H9 (cell line): ENCODE results near the gene CCDC170. TPM values are rescaled to one million over a fixed set of nuclear protein-coding genes. Genes with fewer than 3 reads are reported as not detected.

Experiments
- DNase-seq: peaks from one replicate; pipeline ENCODE4 v3.0.0-alpha.2; 2017
- H2AFZ ChIP-seq: one replicate; pipeline ENCODE4 v1.6.1; 2013; ENCODE audit warnings: mild to moderate bottlenecking, low read length, control low read depth, moderate library complexity
- H2AK5ac ChIP-seq: 2 replicates; pipeline ENCODE4 v1.6.1; 2013; ENCODE audit warnings: low read length, control low read depth, mixed read lengths; ENCODE audit not compliant: insufficient read length
- H2BK120ac ChIP-seq: one replicate; pipeline ENCODE4 v1.6.1; 2013; ENCODE audit warnings: low read depth, mild to moderate bottlenecking, low read length, control low read depth, inconsistent platforms; ENCODE audit not compliant: poor library complexity, severe bottlenecking
- H2BK12ac ChIP-seq: 2 replicates; pipeline ENCODE4 v1.6.1; 2013; ENCODE audit warnings: low read length, control low read depth, mixed read lengths, low read depth; ENCODE audit not compliant: insufficient read length
- H2BK15ac ChIP-seq: 2 replicates; pipeline ENCODE4 v1.6.1; 2013; ENCODE audit warnings: low read depth, low read length, control low read depth
- H2BK20ac ChIP-seq: one replicate; pipeline ENCODE4 v1.6.1; 2013; ENCODE audit warnings: low read depth, mild to moderate bottlenecking, low read length, control low read depth, inconsistent platforms; ENCODE audit not compliant: poor library complexity, severe bottlenecking
- H2BK5ac ChIP-seq: 2 replicates; pipeline ENCODE4 v1.6.1; 2013; ENCODE audit warnings: low read length, control low read depth, mixed read lengths; ENCODE audit not compliant: insufficient read length
- H3K14ac ChIP-seq: 2 replicates; pipeline ENCODE4 v1.6.1; 2013; ENCODE audit warnings: low read length, control low read depth; ENCODE audit not compliant: insufficient read depth
- H3K18ac ChIP-seq: 2 replicates; pipeline ENCODE4 v1.6.1; 2013; ENCODE audit warnings: low read depth, mild to moderate bottlenecking, mixed read lengths, low read length, control low read depth; ENCODE audit not compliant: insufficient read length
- H3K23ac ChIP-seq: 2 replicates; pipeline ENCODE4 v1.6.1; 2013; ENCODE audit warnings: low read length, control low read depth, mixed read lengths, low read depth; ENCODE audit not compliant: insufficient read length
- H3K23me2 ChIP-seq: 2 replicates; pipeline ENCODE4 v1.6.1; 2013; ENCODE audit warnings: low read depth, mild to moderate bottlenecking, mixed read lengths, low read length, control low read depth; ENCODE audit not compliant: insufficient read length, poor library complexity, severe bottlenecking
- H3K27ac ChIP-seq: 2 replicates; pipeline ENCODE4 v1.5.1; 2013; ENCODE audit warnings: low read length, control low read depth, mixed read lengths, low read depth; ENCODE audit not compliant: insufficient read length
- H3K27me3 ChIP-seq: 2 replicates; pipeline ENCODE4 v1.6.1; 2013; ENCODE audit warnings: low read length, control low read depth, inconsistent platforms; ENCODE audit not compliant: insufficient read depth
- H3K4ac ChIP-seq: 2 replicates; pipeline ENCODE4 v1.6.1; 2013; ENCODE audit warnings: low read depth, mild to moderate bottlenecking, control low read depth, inconsistent platforms, low read length, moderate library complexity
- H3K4me1 ChIP-seq: 2 replicates; pipeline ENCODE4 v1.6.1; 2013; ENCODE audit warnings: low read length, control low read depth, inconsistent platforms; ENCODE audit not compliant: insufficient read depth
- H3K4me2 ChIP-seq: 2 replicates; pipeline ENCODE4 v1.6.1; 2013; ENCODE audit warnings: low read length, control low read depth, mixed read lengths; ENCODE audit not compliant: insufficient read length, insufficient read depth
- H3K56ac ChIP-seq: 2 replicates; pipeline ENCODE4 v1.6.1; 2013; ENCODE audit warnings: low read depth, mild to moderate bottlenecking, mixed read lengths, low read length, control low read depth; ENCODE audit not compliant: insufficient read length
- H3K79me1 ChIP-seq: 2 replicates; pipeline ENCODE4 v1.6.1; 2013; ENCODE audit warnings: low read depth, mild to moderate bottlenecking, moderate library complexity, low read length, control low read depth, inconsistent platforms; ENCODE audit not compliant: insufficient read depth, poor library complexity, severe bottlenecking
- H3K79me2 ChIP-seq: 2 replicates; pipeline ENCODE4 v1.6.1; 2013; ENCODE audit warnings: low read length, control low read depth, inconsistent platforms; ENCODE audit not compliant: insufficient read depth
- H3K9ac ChIP-seq: 2 replicates; pipeline ENCODE4 v1.6.1; 2013; ENCODE audit warnings: low read length, control low read depth, mixed read lengths; ENCODE audit not compliant: insufficient read length; ENCODE audit errors: extremely low read depth
- H3K9me3 ChIP-seq: one replicate; pipeline ENCODE4 v1.6.1; 2013; ENCODE audit warnings: low read depth, low read length, inconsistent platforms; ENCODE audit not compliant: control insufficient read depth
- H3T11ph ChIP-seq: one replicate; pipeline ENCODE4 v1.6.1; 2013; ENCODE audit warnings: mild to moderate bottlenecking, low read length, control low read depth, inconsistent platforms
- H4K20me1 ChIP-seq: one replicate; pipeline ENCODE4 v1.6.1; 2013; ENCODE audit not compliant: control insufficient read depth, insufficient read length, insufficient read depth
- H4K5ac ChIP-seq: 2 replicates; pipeline ENCODE4 v1.6.1; 2013; ENCODE audit warnings: low read depth, mild to moderate bottlenecking, mixed read lengths, low read length, control low read depth; ENCODE audit not compliant: insufficient read length
- H4K8ac ChIP-seq: replicated peaks from 2 replicates; pipeline ENCODE4 v1.6.1; 2013; ENCODE audit warnings: low read length, control low read depth, mixed read lengths, low read depth; ENCODE audit not compliant: insufficient read length
- H4K91ac ChIP-seq: 2 replicates; pipeline ENCODE4 v1.6.1; 2013; ENCODE audit warnings: low read depth, mild to moderate bottlenecking, moderate library complexity, mixed read lengths, low read length, control low read depth; ENCODE audit not compliant: insufficient read length
- H3K27ac Mint-ChIP-seq, 3 experiments: 2 replicates in 2 of 3; 3 replicates in 1 of 3; pipeline ENCODE4 v1.8.0; 2020 to 2021; ENCODE audit warnings: mixed read lengths in 3 of 3, mild to moderate bottlenecking in 1 of 3, moderate library complexity in 1 of 3
- H3K27me3 Mint-ChIP-seq: 2 replicates; pipeline ENCODE4 v1.8.0; 2021; ENCODE audit warnings: low read depth, mild to moderate bottlenecking, moderate library complexity, mixed read lengths
- H3K36me3 Mint-ChIP-seq, 3 experiments: 2 replicates in 2 of 3; 3 replicates in 1 of 3; pipeline ENCODE4 v1.8.0; 2020 to 2021; ENCODE audit warnings: low read depth in 3 of 3, mixed read lengths in 3 of 3; ENCODE audit not compliant: insufficient read depth in 1 of 3
- H3K4me1 Mint-ChIP-seq, 2 experiments: 2 replicates each; pipeline ENCODE4 v1.8.0; 2020; ENCODE audit warnings: mixed read lengths in 2 of 2
- H3K4me3 Mint-ChIP-seq, 2 experiments: 2 replicates in 1 of 2; 3 replicates in 1 of 2; pipeline ENCODE4 v1.8.0; 2020 to 2021; ENCODE audit warnings: mild to moderate bottlenecking in 2 of 2, mixed read lengths in 2 of 2, moderate library complexity in 1 of 2
- H3K9me3 Mint-ChIP-seq, 2 experiments: 2 replicates in 1 of 2; 3 replicates in 1 of 2; pipeline ENCODE4 v1.8.0; 2020; ENCODE audit warnings: mild to moderate bottlenecking in 2 of 2, mixed read lengths in 2 of 2, moderate library complexity in 1 of 2
- WGBS: extraction: QIAGEN DNeasy Blood & Tissue Kit; methylation state at CpG from one replicate; pipeline ENCODE4 v1.1.7; 2013; ENCODE audit warnings: missing lambda C conversion rate, low lambda C conversion rate, mixed read lengths; ENCODE audit not compliant: insufficient read length; ENCODE audit errors: extremely low coverage; 5-methylcytosine and 5-hydroxymethylcytosine counted together
- total RNA-seq: library from RNA; stranded (reverse); gene quantifications from 2 replicates; pipeline ENCODE4 v1.2.1, GENCODE V29; 2021
- TF ChIP-seq, protein P1 (sequence below): fragments of 200-600 bp; sonication (generic); conservative IDR thresholded peaks from 3 replicates; pipeline ENCODE4 v1.8.0; 2021; ENCODE audit warnings: antibody characterized with exemption, mild to moderate bottlenecking

CCDC170 gene
- total RNA-seq, 1 experiment from 2014 or later = 0.07 TPM

DNA sequence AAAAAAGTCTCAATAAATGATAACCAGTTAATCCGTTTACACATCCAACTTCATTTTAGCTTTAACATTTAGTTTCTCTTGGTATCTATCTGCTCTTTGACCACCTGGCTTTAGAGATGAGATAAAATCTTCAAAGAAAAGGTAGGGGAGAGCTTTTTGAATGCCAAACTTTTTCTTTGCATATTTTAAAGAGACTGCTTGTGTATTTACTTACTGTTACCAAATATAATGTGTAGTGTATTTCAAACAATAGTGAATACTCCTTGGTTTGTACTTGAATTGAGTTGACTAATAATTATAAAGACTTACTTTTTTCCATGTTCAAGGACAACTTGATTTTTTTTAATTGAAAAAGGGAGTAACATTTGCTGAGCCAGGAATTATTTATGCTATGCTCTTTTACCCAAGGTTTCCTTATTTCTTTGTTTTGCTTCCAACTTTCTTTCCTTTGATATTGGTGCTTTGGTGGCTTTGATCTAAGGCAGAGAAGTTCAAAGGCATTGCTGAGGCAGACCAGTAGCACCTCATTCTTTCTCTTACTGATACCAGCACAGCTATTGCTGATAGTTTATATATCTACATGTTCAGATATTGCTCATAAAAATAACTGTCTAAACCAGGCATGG lies 7.8 kb downstream of the CCDC170 start:
- H2AK5ac ChIP-seq = no peak overlapping the region
- Mint-ChIP-seq H3K9me3 (no peaks in the 10 kb centered on the region), H3K27ac (no peak overlapping the region), H3K4me3 (no peak overlapping the region), H3K27me3 (peaks cover 5% of the 10 kb centered on the region; the same call in 1 of the 2 replicates), H3K36me3 (no peaks in the 10 kb centered on the region; a peak in 1 of 7 replicates), H3K4me1 (peaks cover 13 to 19% of the 10 kb centered on the region in 2 experiments)
- no CpG with 5 or more reads among the region's 1 CpG for WGBS
- H3T11ph ChIP-seq = no peak overlapping the region
- H3K9ac ChIP-seq = no peak overlapping the region
- no peak overlapping the region for H2BK5ac ChIP-seq
- no peak overlapping the region for H2BK20ac ChIP-seq
- H3K79me2 ChIP-seq = no peaks in the 10 kb centered on the region
- H3K9me3 ChIP-seq = no peaks in the 10 kb centered on the region
- no peak for DNase-seq
- H4K20me1 ChIP-seq = no peaks in the 10 kb centered on the region
- H3K79me1 ChIP-seq = no peaks in the 10 kb centered on the region
- no peak overlapping the region for H3K4me2 ChIP-seq
- H3K4me1 ChIP-seq = peaks cover 2% of the 10 kb centered on the region; the same call in 1 of the 2 replicates
- H3K23ac ChIP-seq = no peak overlapping the region
- TF ChIP-seq, protein P1, sequence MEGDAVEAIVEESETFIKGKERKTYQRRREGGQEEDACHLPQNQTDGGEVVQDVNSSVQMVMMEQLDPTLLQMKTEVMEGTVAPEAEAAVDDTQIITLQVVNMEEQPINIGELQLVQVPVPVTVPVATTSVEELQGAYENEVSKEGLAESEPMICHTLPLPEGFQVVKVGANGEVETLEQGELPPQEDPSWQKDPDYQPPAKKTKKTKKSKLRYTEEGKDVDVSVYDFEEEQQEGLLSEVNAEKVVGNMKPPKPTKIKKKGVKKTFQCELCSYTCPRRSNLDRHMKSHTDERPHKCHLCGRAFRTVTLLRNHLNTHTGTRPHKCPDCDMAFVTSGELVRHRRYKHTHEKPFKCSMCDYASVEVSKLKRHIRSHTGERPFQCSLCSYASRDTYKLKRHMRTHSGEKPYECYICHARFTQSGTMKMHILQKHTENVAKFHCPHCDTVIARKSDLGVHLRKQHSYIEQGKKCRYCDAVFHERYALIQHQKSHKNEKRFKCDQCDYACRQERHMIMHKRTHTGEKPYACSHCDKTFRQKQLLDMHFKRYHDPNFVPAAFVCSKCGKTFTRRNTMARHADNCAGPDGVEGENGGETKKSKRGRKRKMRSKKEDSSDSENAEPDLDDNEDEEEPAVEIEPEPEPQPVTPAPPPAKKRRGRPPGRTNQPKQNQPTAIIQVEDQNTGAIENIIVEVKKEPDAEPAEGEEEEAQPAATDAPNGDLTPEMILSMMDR = no peak
- no peak overlapping the region for H4K5ac ChIP-seq
- no peak overlapping the region for H2BK15ac ChIP-seq
- H3K56ac ChIP-seq = no peak overlapping the region
- no peak overlapping the region for H4K8ac ChIP-seq
- no peak overlapping the region for H2BK120ac ChIP-seq
- no peak overlapping the region for H3K4ac ChIP-seq
- no peak overlapping the region for H3K18ac ChIP-seq
- H4K91ac ChIP-seq = no peak overlapping the region
- H2AFZ ChIP-seq = no peak overlapping the region
- no peak overlapping the region for H3K27ac ChIP-seq
- H3K14ac ChIP-seq = no peak overlapping the region
- H2BK12ac ChIP-seq = no peak overlapping the region
- no peaks in the 10 kb centered on the region for H3K23me2 ChIP-seq
- no peaks in the 10 kb centered on the region for H3K27me3 ChIP-seq
